ENCODE measurements around the gene XPO1.
"Not testable (repeated sequence)": the region's sequence is repeated elsewhere in the genome, so short reads cannot be mapped to it uniquely, and the experiment has no call there.

Gene XPO1

DNA sequence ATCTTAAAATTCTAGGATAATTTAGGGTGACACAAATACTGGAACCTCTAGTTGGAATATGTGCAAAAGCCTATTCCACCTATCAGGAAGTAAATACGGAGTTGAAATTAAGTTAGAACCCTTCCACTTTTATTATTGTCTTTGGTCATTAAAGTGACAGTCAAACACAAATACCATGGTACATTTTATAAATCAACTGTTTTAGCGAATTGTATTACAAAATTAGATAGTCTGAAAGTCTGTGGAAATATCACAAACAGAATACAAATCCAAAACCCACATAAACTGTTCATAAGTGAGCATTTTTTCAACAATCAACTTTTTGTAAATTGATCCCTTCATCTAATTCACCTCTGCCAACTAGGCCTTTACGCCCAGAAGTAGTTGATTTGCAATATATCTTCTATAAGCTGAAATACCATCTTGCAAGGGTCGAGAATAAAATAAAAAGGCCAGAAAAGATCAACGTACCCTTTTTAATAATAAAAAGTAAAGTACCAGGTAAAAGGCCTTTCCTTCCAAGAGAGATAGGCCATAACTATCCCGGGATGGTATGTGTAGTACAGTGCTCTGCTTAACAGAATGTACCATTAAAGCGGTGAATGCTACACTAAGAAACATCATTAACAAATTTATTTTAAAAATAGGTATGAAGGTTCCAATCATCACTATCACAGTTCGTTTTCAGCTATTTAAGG lies 68.6 kb downstream of the XPO1 start:
- no peak for DNase-seq (ENCODE audit: low spot score)

DNA sequence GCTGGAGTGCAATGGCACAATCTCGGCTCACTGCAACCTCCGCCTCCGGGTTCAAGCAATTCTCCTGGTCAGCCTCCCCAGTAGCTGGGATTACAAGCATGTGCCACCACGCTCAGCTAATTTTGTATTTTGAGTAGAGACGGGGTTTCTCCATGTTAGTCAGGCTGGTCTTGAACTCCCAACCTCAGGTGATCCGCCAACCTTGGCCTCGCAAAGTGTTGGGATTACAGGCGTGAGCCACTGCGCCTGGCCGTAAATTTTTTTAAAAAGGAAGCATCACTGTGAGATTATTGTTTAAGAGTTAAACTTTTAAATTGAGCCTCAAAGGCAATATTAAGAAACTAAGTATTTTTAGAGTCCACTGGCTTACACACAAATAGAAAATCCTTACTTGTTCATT lies 69.9 kb downstream of the XPO1 start:
- DNase-seq (ENCODE audit: low spot score): not testable (repeated sequence)

DNA sequence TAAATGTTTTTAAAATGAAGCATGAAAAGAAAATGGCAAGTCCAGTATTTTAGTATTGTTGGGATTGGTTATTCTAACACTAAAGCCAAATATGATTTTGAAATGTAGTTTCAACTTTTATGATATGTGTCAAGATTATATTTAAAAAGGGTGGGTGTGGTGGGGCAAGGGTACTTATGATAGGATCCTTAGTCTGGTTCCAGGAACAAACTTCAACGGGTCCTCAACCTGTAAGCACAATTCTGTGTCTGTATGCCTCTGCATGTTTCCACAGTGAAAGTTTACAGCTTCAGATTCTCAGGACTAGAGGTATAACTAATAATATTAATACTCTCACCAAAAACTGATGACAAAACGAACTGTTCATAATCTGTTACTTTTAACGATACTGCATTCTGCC lies 73.1 kb downstream of the XPO1 start:
- DNase-seq (ENCODE audit: low spot score): no peak

DNA sequence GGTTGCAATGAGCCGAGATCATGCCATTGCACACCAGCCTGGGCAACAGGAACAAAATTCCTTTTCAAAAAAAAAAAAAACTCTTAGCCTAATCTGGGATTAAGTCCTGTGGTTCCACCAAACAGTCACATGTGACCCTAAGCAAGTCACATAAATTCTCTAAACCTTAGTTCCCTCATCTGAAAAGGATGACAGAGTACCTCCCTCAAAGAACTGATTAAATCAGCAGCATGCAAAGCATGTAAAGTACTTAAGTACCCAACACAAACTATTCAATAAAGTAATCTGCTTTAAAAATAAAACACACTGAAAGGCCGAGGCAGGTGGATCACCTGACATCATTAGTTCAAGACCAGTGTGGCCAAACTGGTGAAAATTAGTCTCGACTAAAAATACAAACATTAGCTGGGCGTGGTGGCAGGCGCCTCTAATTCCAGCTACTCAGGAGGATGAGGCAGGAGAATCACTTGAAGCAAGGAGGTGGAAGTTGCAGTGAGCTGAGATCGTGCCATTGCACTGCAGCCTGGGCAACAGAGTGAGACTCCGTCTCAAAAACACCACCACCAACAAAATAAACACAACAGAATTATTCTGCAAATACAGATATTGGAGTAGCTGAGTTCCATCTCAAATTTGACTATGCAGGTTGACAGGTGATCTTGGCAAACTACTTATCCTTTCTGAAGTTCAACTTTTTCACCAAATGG lies 74.2 kb downstream of the XPO1 start:
- DNase-seq (ENCODE audit: low spot score): no peak

DNA sequence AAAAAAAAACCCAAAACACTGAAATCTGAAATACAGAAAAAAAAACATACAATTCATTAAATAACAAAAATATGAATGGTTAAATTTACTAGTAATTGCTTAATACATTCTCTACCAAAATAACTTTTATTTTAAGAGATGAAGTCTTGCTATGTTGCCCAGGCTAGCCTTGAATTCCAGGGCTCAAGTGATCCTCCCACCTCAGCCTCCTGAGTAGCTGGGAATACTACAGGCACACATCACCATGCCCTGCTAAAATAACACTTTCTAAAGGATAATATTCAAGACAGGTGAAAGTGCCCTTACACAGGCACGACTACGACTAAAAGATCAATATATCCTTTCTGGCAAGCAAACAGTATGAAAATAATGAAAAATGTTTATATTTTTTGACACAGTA lies 76.8 kb downstream of the XPO1 start:
- DNase-seq (ENCODE audit: low spot score): no peak

DNA sequence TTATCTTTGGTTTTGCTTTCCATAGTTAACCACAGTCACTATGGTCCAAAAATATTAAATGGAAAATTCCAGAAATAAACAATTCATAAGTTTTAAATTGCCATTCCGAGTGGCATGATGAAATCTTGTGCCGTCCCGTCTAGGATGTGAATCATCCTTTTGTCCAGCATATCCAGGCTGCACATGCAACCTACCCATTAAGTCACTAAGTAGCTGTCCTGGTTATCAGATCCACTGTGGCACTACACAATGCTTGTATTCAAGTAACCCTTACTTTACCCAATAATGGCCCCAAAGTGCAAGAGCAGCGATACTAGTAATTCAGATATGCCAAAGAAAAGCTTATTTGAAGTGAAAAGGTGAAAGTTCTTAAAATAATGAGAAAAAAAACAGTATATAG lies 78.0 kb downstream of the XPO1 start:
- DNase-seq (ENCODE audit: low spot score): no peak

DNA sequence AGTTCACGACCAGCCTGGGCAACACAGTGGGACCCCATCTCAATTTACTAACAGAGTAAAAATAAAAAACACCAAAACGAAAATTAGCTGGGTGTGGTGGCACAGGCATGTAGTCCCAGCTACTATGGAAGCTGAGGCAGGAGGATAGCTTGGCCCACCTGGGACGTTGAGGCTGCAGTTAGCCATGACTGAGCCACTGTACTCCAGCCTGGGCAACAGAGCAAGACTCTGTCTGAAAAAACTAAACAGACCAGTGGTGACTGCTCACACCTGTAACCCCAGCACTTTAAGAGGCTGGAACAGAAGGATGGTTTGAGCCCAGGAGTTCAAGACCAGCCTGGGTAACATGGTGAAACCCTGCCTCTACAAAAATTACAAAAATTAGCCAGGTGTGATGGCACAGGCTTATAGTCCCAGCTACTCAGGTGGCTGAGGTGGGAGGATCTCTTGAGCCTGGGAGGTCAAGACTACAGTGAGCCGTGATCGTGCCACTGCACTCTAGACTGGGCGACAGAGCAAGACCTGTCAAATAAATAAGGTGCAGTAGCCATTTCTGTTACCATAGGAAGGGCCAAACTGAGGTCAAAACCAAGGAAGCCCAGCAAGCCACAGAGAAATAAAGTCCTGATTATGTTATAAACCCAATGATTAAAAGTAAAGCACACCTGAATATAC lies 81.3 kb downstream of the XPO1 start:
- DNase-seq (ENCODE audit: low spot score): no peak

DNA sequence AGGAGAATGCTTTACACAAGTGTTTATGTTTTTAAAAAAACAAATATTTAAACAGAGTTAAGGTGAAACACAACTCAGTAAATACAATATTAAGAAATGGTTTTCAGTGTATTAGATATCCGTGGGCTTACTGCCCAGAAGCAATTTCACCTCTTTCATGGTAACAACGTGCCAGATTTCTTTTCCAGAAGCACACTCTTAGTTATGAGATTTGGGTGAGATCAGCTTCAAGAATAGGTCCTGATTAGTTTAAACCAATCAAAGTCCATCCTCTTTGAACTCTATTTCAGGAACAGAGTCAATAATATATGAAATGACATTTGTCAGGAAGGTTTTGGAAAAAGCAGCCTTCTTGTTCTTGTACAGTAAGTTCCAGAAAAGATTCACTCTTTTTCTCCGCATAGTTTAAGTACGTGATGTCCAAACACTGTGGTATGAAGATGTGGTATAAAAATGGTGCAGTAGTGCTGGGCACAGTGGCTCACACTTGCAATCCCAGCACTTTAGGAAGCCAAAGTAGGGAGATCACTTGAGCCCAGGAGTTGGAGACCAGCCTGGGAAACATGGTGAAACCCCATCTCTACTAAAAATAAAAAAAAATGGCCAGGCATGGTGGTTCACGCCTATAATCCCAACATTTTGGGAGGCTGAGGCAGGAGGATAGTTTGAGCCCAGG lies 81.9 kb downstream of the XPO1 start:
- no peak for DNase-seq (ENCODE audit: low spot score)

DNA sequence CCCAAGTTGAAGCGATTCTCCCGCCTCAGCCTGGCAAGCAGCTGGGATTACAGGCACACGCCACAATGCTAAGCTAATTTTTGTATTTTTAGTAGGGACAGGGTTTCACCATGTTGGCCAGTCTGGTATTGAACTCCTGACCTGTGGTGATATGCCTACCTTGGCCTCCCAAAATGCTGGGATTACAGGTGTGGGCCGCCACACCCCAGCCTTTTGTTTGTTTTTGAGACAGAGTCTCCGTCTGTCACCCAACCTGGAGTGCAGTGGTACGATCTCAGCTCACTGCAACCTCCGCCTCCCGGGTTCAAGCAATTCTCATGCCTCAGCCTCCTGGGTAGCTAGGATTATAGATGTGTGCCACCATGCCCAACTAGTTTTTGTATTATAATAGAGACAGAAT lies 83.2 kb downstream of the XPO1 start:
- DNase-seq (ENCODE audit: low spot score): not testable (repeated sequence)

DNA sequence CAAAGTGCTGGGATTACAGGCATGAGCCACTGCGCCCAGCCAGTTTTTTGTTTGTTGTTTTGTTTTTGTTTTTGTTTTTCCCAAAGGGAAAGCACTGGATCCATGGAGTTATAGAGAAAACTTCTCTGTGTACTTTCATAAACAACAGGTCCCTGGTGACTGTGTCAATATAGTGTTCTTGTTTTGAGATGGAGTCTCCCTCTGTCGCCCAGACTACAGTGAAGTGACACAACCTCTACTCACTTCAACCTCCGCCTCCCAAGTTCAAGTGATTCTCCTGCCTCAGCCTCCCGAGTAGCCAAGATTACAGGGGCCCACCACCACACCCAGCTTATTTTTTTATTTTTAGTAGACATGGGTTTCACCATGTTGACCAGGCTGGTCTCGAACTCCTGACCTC lies 83.8 kb downstream of the XPO1 start:
- DNase-seq (ENCODE audit: low spot score): no peak

DNA sequence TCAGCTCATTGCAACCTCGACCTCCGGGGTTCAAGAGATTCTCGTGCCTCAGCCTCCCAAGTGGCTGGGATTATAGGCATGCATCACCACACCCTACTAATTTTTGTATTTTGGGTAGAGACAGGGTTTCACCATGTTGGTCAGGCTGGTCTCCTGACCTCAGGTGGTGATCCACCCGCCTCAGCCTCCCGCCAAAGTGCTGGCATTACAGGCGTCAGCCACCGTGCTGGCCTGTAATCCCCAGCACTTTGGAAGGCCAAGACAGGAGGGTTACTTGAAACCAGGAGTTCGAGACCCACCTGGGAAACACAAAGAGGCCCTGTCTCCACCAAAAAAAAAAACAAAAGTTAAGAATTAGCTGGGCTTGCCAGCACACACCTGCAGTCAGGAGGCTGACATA lies 85.8 kb downstream of the XPO1 start:
- no peak for DNase-seq (ENCODE audit: low spot score)

DNA sequence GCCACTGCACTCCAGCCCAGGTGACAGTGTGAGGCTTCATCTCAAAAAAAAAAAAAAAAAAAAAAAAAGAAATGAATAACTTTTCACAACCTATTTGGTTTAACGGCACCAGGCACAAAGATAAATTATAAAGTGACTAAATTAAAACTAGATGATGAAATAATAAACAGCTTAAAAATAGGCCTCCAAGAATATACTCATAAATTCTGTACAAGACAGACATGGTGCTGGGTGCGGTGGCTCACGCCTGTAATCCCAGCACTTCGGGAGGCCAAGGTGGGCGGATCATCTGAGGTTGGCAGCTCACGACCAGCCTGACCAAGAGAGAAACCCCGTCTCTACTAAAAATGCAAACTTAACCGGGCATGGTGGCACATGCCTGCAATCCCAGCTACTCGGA lies 87.0 kb downstream of the XPO1 start:
- DNase-seq (ENCODE audit: low spot score): no peak

DNA sequence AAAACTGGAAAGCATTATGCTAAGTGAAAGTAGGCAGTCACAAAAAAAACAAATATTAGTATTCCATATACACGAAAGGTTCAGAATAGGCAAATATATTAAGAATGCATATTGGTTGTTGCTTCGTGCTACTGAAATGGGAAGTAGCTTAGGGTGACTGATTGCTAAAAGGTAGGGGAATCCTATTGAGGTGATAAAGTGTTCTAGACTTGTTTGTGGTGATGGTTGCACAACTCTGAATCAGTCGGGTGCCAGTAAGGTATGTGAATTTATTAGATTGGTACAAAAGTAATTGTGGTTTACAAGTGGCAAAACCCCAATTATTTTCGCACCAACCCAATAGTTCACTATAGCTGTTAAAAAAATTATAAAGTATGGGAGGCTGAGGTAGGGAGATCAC lies 88.0 kb downstream of the XPO1 start:
- DNase-seq (ENCODE audit: low spot score): no peak

DNA sequence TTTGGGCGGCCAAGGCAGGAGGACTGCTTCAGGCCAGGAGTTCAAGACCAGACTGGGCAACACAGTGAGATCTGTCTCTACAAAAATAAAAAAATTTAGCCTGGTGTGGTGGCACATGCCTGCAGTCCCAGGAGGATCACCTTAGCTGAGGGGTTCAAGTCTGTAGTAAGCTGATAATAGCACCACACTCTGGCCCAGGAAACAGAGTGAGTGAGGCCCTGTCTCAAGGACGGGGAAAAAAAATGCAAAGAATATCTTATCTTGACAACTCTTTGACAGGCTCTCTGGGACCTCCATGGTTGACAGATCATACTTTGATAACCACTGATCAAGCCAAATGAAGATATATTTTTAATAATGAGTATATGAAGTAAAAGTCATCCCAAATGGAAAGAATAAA lies 89.9 kb downstream of the XPO1 start:
- no peak for DNase-seq (ENCODE audit: low spot score)

DNA sequence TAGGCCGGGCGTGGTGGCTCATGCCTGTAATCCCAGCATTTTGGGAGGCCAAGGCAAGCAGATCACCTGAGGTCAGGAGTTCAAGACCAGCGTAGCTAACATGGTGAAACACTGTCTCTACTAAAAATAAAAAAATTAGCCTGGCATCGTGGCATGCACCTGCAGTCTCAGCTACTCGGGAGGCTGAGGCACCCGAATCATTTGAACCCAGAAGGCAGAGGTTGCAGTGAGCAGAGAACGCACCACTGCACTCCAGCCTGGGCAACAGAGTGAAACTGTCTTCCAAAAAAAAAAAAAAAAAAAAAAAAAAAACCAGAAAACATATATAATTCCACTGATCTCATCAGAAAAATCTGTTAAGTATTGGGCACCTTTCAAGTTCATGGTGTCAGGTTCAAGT lies 91.2 kb downstream of the XPO1 start:
- not testable (repeated sequence) for DNase-seq (ENCODE audit: low spot score)

DNA sequence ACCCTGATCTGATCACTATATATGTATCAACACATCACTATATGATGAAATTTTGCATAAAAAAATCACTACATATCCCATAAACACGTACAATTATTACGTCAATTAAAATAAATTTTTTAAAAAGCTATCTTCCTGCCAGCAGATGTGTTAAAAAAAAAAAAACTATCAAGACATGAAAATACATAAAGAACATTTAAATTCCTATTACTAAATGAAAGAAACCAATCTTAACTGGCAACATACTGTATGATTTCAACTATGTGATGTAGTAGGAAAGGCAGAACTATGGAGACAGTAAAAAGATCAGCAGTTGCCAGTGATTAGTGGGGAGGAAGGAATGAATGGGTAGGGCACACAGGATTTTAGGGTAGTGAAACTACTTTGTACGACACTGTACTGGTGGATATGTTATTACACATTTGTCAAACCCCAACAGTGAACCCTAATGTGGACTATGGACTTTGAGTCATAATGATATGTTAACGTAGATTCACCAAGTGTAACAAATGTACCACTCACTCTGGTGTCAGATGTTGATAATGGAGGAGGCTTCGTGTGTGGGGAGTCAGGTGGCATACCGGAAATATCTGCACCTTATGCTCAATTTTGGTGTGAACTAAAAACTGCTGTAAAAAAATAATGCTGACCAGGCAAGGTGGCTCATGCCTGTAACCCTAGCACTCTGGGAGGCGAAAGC lies 94.7 kb downstream of the XPO1 start:
- DNase-seq (ENCODE audit: low spot score): no peak

DNA sequence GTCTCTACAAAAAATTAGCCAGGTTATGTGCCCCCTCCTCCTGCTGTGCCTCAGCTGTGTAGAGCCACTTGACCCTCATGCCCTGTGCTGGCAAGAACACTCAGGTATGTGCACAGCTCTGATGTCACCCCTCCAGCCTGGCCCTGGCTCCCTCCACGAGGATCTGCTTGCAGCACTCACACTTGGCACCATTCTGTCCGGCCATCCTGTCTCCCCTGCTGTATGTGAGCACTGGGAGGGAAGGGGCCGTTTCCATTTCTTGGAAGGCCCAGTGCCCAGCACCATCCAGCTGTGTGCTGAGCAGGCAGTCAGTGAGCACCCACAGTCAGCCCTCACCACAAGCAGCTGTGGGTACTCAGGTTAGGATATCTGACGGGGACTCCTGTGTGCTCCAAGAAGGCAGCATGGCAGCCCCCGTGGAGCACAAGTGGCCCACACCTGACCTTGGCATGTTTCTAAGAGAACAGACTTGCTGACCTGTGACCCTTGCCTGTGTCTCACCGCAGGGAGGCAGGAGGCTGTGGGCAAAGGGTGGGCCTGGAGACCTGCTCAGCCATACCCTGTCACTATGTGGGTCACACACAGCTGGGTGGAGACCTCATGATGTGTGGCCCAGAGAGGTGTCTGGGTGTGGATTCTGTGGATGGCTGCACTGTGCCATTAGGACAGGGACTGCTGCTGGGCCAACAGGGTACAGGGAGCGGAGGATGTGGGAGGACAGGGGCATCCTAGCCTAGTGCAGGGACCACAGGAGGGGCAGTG lies 98.7 kb downstream of the XPO1 start:
- no peak for DNase-seq (ENCODE audit: low spot score)

DNA sequence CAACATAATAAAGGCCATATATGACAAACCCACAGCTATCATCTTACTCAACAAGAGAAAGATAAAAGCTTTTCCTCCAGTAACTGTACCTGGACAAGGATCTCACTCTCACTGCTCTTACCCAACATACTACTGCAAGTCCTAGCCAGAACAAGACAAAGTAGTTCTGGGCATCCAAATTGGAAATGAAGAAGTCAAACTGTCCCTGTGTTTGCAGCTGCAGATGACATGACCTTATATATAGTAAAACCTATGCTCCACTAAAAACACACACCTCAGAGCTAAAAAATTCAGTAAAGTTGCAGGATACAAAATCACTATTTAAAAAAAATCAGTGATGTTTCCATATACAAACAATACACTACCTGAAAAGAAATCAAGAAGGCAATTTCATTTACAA lies 99.5 kb downstream of the XPO1 start:
- no peak for DNase-seq (ENCODE audit: low spot score)

DNA sequence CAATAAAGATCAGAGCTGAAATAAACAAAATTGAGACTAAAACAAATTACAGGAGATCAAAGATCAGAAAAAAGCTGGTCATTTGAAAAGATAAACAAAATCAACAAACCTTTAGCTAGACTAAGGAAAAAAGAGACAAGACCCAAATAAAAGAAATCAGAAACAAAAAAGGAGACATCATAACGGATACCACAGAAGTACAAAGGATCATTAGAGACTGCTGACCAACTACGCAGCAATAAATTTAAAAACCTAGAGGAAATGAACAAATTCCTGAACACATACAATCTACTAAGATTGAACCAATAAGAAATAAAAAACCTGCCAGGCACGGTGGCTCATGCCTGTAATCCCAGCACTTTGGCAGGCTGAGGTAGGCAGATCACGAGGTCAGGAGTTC lies 101.0 kb downstream of the XPO1 start:
- DNase-seq (ENCODE audit: low spot score): no peak

DNA sequence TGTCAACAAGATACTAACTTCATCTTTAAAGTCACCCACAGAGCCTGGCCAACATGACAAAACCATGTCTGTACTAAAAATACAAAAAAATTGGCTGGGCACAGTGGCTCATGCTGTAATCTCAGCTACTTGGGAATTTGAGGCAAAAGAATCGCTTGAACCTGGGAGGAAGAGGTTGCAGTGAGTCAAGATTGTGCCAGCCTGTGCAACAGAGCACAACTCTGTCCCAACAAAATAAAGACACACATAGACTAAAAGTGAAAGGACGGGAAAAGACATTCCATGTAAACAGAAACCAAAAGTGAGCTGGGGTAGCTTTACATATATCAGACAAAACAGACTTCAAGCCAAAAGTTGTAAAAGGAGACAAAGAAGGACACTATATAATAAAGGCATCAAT lies 102.1 kb downstream of the XPO1 start:
- DNase-seq (ENCODE audit: low spot score): no peak

DNA sequence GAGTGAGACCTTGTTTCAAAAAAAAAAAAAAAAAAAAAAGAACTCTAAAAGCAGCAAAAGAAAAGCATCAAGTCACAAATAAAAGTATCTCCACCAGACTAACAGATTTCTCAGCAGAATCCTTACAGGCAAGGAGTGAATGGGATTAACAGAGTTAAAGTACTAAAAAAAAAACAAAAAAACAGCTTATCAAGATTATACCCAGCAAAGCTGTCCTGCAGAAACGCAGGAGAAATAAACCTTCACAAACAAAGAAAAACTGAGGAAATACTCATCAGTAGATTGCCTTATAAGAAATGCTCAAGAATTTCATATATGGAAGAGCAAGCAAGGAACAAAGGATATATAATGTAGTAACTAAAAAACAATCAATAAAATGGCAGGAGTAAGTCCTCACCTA lies 102.9 kb downstream of the XPO1 start:
- DNase-seq (ENCODE audit: low spot score): no peak

DNA sequence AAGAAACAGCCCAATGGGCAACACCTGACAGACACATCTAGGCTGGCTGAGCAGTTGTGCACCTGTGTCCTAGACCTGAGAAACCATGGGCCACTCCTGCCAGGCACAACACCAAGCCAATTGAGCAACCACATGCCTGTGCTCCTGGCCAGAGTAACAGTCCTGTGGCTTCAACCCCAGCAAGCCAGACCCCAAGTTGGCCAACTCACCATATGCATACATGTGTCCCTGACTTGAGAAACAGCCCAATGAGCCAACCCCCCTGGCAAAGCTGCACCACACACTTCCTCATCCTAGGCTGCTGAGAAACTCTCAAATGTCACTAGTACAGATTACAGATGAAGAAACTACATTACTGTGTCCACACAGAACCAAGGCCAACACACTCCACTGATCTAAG lies 103.8 kb downstream of the XPO1 start:
- DNase-seq (ENCODE audit: low spot score): no peak
